Caki2 (cell line): Measurements from ENCODE around the gene PTPRB. TPM values are rescaled to one million over a fixed set of nuclear protein-coding genes. Genes with fewer than 3 reads are reported as not detected.
A peak's percentile ranks its signal among the peaks of the same experiment; 100 is the strongest.

Experiments used
- DNase-seq: peaks from one replicate; pipeline ENCODE4 v3.0.0-alpha.2; 2015; ENCODE audit warnings: low read depth
- in situ Hi-C: cut with HindIII; loops from 2 replicates; pipeline ENCODE4 v1.10.0; 2016; ENCODE audit warnings: low sequenced_read_pairs, low pct_unique_long_range_greater_than_20kb, mixed read lengths
- total RNA-seq: library from RNA; depleted of rRNA; stranded (reverse); fragments of >200 nt; shearing (Covaris generic); gene quantifications from 2 replicates; pipeline ENCODE4 v1.2.3, GENCODE V29; 2014; ENCODE audit warnings: low replicate concordance

The PTPRB gene
- total RNA-seq, 1 experiment from 2014 or later, result 3.2 TPM

- in situ Hi-C loops, result no loop called here
- no peak for DNase-seq
Observed at GRCh38 chr12:70646850-70647249, 9.6 kb upstream of the PTPRB start.

- in situ Hi-C loops, result no loop called here
Observed at GRCh38 chr12:70645494-70646317, 8.5 kb upstream of the PTPRB start.

GRCh38 chr12:70644861-70645260 lies 7.6 kb upstream of the PTPRB start:
- DNase-seq, result no peak

More at GRCh38 chr12:70645494-70646317, 8.5 kb upstream of the PTPRB start:
- DNase-seq, result peak; percentile 97

GRCh38 chr12:70643939-70644338 lies 6.7 kb upstream of the PTPRB start:
- no peak for DNase-seq
- in situ Hi-C loops, result no loop called here

More at GRCh38 chr12:70644861-70645260, 7.6 kb upstream of the PTPRB start:
- in situ Hi-C loops, result no loop called here

- DNase-seq, result no peak
- in situ Hi-C loops, result no loop called here
Observed at GRCh38 chr12:70641691-70642090, 4.5 kb upstream of the PTPRB start.

GRCh38 chr12:70640901-70641300 lies 3.7 kb upstream of the PTPRB start:
- in situ Hi-C loops, result no loop called here

GRCh38 chr12:70639535-70639934 lies 2.3 kb upstream of the PTPRB start:
- in situ Hi-C loops, result no loop called here
- DNase-seq, result no peak

More at GRCh38 chr12:70640901-70641300, 3.7 kb upstream of the PTPRB start:
- no peak for DNase-seq

GRCh38 chr12:70638639-70639360 lies 1.6 kb upstream of the PTPRB start:
- in situ Hi-C loops, result no loop called here
- peak; percentile 17 for DNase-seq

GRCh38 chr12:70635755-70636154 lies 1.5 kb downstream of the PTPRB start:
- in situ Hi-C loops, result no loop called here
- no peak for DNase-seq

- in situ Hi-C loops, result no loop called here
- peak; percentile 54 for DNase-seq
Observed at GRCh38 chr12:70628701-70629480, 8.3 kb downstream of the PTPRB start.

- in situ Hi-C loops, result no loop called here
- no peak for DNase-seq
Observed at GRCh38 chr12:70627677-70628076, 9.6 kb downstream of the PTPRB start.

GRCh38 chr12:70626180-70626579 lies 11.0 kb downstream of the PTPRB start:
- in situ Hi-C loops, result no loop called here

GRCh38 chr12:70619471-70620152 lies 17.6 kb downstream of the PTPRB start:
- in situ Hi-C loops, result no loop called here
- DNase-seq, result no peak

More at GRCh38 chr12:70626180-70626579, 11.0 kb downstream of the PTPRB start:
- DNase-seq, result no peak

GRCh38 chr12:70618371-70618770 lies 18.9 kb downstream of the PTPRB start:
- no peak for DNase-seq
- in situ Hi-C loops, result no loop called here

GRCh38 chr12:70617450-70617849 lies 19.8 kb downstream of the PTPRB start:
- no peak for DNase-seq
- in situ Hi-C loops, result no loop called here

GRCh38 chr12:70615174-70615866 lies 21.9 kb downstream of the PTPRB start:
- in situ Hi-C loops, result no loop called here
- DNase-seq, result no peak

- in situ Hi-C loops, result no loop called here
- no peak for DNase-seq
Observed at GRCh38 chr12:70609739-70610491, 27.3 kb downstream of the PTPRB start.
